ENCODE measurements around the gene PRUNE1. TPM values are rescaled to one million over a fixed set of nuclear protein-coding genes. Genes with fewer than 3 reads are reported as not detected.
A peak's percentile ranks its signal among the peaks of the same experiment; 100 is the strongest.

PRUNE1 gene, protein sequence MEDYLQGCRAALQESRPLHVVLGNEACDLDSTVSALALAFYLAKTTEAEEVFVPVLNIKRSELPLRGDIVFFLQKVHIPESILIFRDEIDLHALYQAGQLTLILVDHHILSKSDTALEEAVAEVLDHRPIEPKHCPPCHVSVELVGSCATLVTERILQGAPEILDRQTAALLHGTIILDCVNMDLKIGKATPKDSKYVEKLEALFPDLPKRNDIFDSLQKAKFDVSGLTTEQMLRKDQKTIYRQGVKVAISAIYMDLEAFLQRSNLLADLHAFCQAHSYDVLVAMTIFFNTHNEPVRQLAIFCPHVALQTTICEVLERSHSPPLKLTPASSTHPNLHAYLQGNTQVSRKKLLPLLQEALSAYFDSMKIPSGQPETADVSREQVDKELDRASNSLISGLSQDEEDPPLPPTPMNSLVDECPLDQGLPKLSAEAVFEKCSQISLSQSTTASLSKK
- total RNA-seq (10 to 100 TPM; 14.6 to 16.8 TPM), polyA plus RNA-seq (49.4 TPM)

DNA sequence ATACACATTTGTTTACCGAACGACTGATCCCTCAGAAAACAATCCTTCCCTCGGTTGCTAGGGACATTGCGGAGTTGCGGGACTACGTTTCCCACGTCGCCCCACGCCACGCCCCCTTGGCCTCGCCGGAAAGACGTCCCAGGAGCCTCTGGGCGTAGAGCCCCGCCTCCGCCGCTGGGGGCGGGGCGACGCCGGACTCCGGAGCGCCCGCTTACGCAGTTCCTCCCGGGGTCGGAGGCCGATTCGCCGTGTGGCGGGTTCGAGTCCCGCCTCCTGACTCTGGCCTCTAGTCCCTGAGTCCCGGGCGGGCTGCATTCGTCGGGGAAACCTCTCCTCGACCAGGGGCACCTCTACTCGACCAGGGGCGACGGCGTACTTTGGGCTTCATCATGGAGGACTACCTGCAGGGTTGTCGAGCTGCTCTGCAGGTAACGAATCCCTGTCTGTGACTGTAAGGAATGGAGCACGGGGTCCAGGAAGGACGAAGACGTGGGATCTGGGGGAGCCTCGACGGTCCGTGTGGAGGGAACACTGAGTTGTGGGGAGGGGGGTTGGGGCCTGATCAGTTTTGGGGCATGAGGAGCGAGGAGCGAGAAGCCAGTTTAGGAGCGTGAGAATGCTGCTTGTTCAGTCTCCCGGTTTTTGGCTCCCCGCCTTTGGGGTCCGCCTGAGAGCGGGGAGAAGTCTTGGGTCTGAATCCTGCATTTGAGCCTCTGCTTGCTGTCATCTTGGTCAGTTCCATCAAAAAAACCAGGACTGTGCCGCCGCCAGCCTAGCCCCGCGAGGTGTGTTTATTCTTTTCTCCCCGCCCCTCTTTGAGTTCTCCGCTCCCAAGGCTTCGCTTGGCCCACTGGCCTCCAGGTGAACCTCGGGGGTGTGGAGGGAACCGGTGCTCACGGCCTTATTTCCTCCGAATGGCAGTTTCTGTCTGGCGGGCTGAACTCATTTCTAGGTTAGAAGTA lies at the start of gene PRUNE1:
Gene PRUNE1, plus strand, starts transcription at position 206 of the 962 bp plus-strand sequence. Its CDS starts 184 bp downstream, at position 390.
- Histone ChIP-seq H3K4me3 (ENCODE audit: low read length) (peak within 1 kb of the TSS; percentile 69), H3K36me3 (ENCODE audit: insufficient read depth, low read length) (no peaks in the 10 kb centered on the region), H3K4me1 (ENCODE audit: insufficient read depth, low read length) (peaks cover 59% of the 10 kb centered on the region), H3K9me3 (ENCODE audit: low read length) (no peaks in the 10 kb centered on the region), H3K27me3 (ENCODE audit: insufficient read depth, low read length, poor library complexity, severe bottlenecking) (no peaks in the 10 kb centered on the region), H3K27ac (ENCODE audit: low read depth, low read length) (peak within 1 kb of the TSS; percentile 89)
- peak within 1 kb of the TSS; percentile 82 to 98 (median 93) for H3K4me3 Mint-ChIP-seq
- no peaks in the 10 kb centered on the region for H3K9me3 Mint-ChIP-seq
- no peaks in the 10 kb centered on the region for H3K27me3 Mint-ChIP-seq
- peaks cover 0 to 26% (median 1%) of the 10 kb centered on the region in 3 donors for H3K36me3 Mint-ChIP-seq
- H3K27ac Mint-ChIP-seq: peak within 1 kb of the TSS; percentile 91 to 100 (median 99)
- H3K4me1 Mint-ChIP-seq: peaks cover 61 to 86% (median 81%) of the 10 kb centered on the region in 3 donors
- DNase-seq: peak; percentile 94 to 98 (median 96)
- ChIA-PET CTCF (interaction anchor here (0.7 to 2.9 kb wide), 3 partner anchors 16 to 175 kb away, joined by 3 to 7 read pairs (median 3); partner anchors contain the start of gene TNFAIP8L2), POLR2A (interaction anchor here (0.5 to 0.6 kb wide), 2 partner anchors 49 to 84 kb away, joined by 4 read pairs; no protein-coding TSS in a partner anchor)

GRCh38 chr1:150960646-150961045 lies 47.6 kb upstream of the PRUNE1 start:
- no peaks in the 10 kb centered on the region for H3K4me1 Mint-ChIP-seq
- Histone ChIP-seq H3K36me3 (ENCODE audit: insufficient read depth, low read length) (peaks cover 40% of the 10 kb centered on the region), H3K27me3 (ENCODE audit: insufficient read depth, low read length, poor library complexity, severe bottlenecking) (no peaks in the 10 kb centered on the region), H3K4me3 (ENCODE audit: low read length) (no peak overlapping the region), H3K9me3 (ENCODE audit: low read length) (no peaks in the 10 kb centered on the region), H3K4me1 (ENCODE audit: insufficient read depth, low read length) (no peaks in the 10 kb centered on the region), H3K27ac (ENCODE audit: low read depth, low read length) (no peak overlapping the region)
- H3K4me3 Mint-ChIP-seq: no peak overlapping the region
- DNase-seq: no peak
- H3K9me3 Mint-ChIP-seq: no peaks in the 10 kb centered on the region
- peaks cover 5 to 81% (median 21%) of the 10 kb centered on the region in 3 donors for H3K36me3 Mint-ChIP-seq
- POLR2A ChIA-PET: no interaction called here
- CTCF ChIA-PET: no interaction called here
- H3K27ac Mint-ChIP-seq: peak overlapping the region in 2 of 8 donors; percentile 2 to 61
- H3K27me3 Mint-ChIP-seq: no peaks in the 10 kb centered on the region

DNA sequence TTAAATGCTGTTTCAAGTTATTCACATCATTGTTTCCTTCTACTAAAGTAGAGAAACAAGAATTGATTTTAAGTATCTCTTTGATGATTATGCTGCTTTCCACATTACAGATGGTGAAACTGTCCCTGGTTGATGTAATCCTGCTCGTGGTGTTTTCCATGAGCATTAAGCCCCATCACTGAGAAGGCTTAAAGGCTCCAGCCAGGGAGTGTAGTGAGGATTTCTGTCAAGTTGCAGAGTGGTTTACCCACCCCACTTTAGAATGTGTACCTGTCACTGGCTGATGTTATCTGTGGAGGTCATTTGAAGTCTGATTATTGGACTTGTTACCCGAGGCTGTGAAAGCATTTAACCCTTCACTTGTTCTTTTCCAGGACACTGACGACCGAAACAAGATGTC lies 46.5 kb upstream of the PRUNE1 start:
- POLR2A ChIA-PET: no interaction called here
- Histone ChIP-seq H3K4me1 (ENCODE audit: insufficient read depth, low read length) (no peaks in the 10 kb centered on the region), H3K4me3 (ENCODE audit: low read length) (no peak overlapping the region), H3K27me3 (ENCODE audit: insufficient read depth, low read length, poor library complexity, severe bottlenecking) (no peaks in the 10 kb centered on the region), H3K36me3 (ENCODE audit: insufficient read depth, low read length) (peaks cover 50% of the 10 kb centered on the region), H3K9me3 (ENCODE audit: low read length) (no peaks in the 10 kb centered on the region), H3K27ac (ENCODE audit: low read depth, low read length) (no peak overlapping the region)
- CTCF ChIA-PET: no interaction called here
- H3K36me3 Mint-ChIP-seq: peaks cover 5 to 86% (median 26%) of the 10 kb centered on the region in 3 donors
- no peaks in the 10 kb centered on the region for H3K9me3 Mint-ChIP-seq
- H3K27ac Mint-ChIP-seq: peak overlapping the region in 2 of 8 donors; percentile 55 to 73
- H3K4me3 Mint-ChIP-seq: no peak overlapping the region
- no peak for DNase-seq
- no peaks in the 10 kb centered on the region for H3K27me3 Mint-ChIP-seq
- H3K4me1 Mint-ChIP-seq: no peaks in the 10 kb centered on the region

DNA sequence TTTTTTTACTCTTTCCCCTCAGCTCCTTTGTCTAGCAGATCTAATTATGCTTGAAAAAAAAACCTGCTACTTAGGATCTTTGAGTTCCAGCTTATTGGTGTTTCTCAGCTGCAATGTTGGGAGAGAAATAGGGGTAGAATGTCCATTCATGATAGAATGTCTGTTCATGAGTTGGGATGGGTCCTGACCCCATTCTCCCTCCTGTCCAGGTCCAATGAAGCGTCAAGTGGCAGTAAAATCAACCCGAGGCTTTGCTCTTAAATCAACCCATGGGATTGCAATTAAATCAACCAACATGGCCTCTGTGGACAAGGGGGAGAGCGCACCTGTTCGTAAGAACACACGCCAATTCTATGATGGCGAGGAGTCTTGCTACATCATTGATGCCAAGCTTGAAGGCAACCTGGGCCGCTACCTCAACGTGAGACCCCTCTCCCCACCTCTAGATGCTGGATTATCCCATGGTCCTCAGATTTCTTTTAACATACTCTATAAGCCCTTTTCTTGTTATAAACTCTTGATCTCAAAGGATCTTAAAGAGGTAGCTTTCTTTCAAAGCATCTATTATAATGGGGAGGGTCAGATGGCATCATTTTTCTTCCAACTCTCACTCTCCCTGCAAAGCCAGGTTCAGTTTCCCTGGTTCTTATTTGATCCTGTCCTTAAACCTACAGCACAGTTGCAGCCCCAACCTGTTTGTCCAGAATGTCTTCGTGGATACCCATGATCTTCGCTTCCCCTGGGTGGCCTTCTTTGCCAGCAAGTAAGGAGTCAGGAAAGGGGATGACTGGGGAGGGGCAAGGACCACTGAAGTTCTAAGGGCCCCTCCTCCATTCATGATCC lies 44.7 kb upstream of the PRUNE1 start:
- no peaks in the 10 kb centered on the region for H3K27me3 Mint-ChIP-seq
- peak overlapping the region in 4 of 8 donors; percentile 43 to 83 (median 56) for H3K27ac Mint-ChIP-seq
- H3K27me3 ChIP-seq (ENCODE audit: insufficient read depth, low read length, poor library complexity, severe bottlenecking): no peaks in the 10 kb centered on the region
- no peak overlapping the region for H3K4me3 ChIP-seq (ENCODE audit: low read length)
- no peaks in the 10 kb centered on the region for H3K9me3 Mint-ChIP-seq
- H3K36me3 ChIP-seq (ENCODE audit: insufficient read depth, low read length): peaks cover 64% of the 10 kb centered on the region
- no peak for DNase-seq
- H3K4me1 Mint-ChIP-seq: peaks cover 0 to under 1% (median 0%) of the 10 kb centered on the region in 3 donors
- H3K27ac ChIP-seq (ENCODE audit: low read depth, low read length): no peak overlapping the region
- H3K9me3 ChIP-seq (ENCODE audit: low read length): no peaks in the 10 kb centered on the region
- CTCF ChIA-PET: interaction anchor here (0.7 kb wide), 1 partner anchor 10 kb away, joined by 3 read pairs; no protein-coding TSS in a partner anchor
- no peaks in the 10 kb centered on the region for H3K4me1 ChIP-seq (ENCODE audit: insufficient read depth, low read length)
- H3K36me3 Mint-ChIP-seq: peaks cover 5 to 92% (median 26%) of the 10 kb centered on the region in 3 donors
- POLR2A ChIA-PET: no interaction called here
- H3K4me3 Mint-ChIP-seq: no peak overlapping the region

GRCh38 chr1:150964164-150964489 lies 44.1 kb upstream of the PRUNE1 start:
- Histone ChIP-seq H3K4me3 (ENCODE audit: low read length) (no peak overlapping the region), H3K27me3 (ENCODE audit: insufficient read depth, low read length, poor library complexity, severe bottlenecking) (no peaks in the 10 kb centered on the region), H3K9me3 (ENCODE audit: low read length) (no peaks in the 10 kb centered on the region), H3K36me3 (ENCODE audit: insufficient read depth, low read length) (peaks cover 66% of the 10 kb centered on the region), H3K27ac (ENCODE audit: low read depth, low read length) (no peak overlapping the region), H3K4me1 (ENCODE audit: insufficient read depth, low read length) (no peaks in the 10 kb centered on the region)
- H3K4me1 Mint-ChIP-seq: peaks cover 2 to 5% (median 4%) of the 10 kb centered on the region in 3 donors
- H3K9me3 Mint-ChIP-seq: no peaks in the 10 kb centered on the region
- H3K27me3 Mint-ChIP-seq: no peaks in the 10 kb centered on the region
- peak overlapping the region in 6 of 8 donors; percentile 26 to 83 (median 52) for H3K27ac Mint-ChIP-seq
- no peak for DNase-seq
- ChIA-PET POLR2A (no interaction called here), CTCF (interaction anchor here (0.7 kb wide), 1 partner anchor 10 kb away, joined by 3 read pairs; no protein-coding TSS in a partner anchor)
- H3K4me3 Mint-ChIP-seq: no peak overlapping the region
- peaks cover 4 to 93% (median 24%) of the 10 kb centered on the region in 3 donors for H3K36me3 Mint-ChIP-seq

- Histone ChIP-seq H3K36me3 (ENCODE audit: insufficient read depth, low read length) (peaks cover 60% of the 10 kb centered on the region), H3K4me3 (ENCODE audit: low read length) (no peak overlapping the region), H3K4me1 (ENCODE audit: insufficient read depth, low read length) (peaks cover 4% of the 10 kb centered on the region), H3K27me3 (ENCODE audit: insufficient read depth, low read length, poor library complexity, severe bottlenecking) (no peaks in the 10 kb centered on the region), H3K9me3 (ENCODE audit: low read length) (no peaks in the 10 kb centered on the region), H3K27ac (ENCODE audit: low read depth, low read length) (no peak overlapping the region)
- CTCF ChIA-PET: interaction anchor here (1.1 kb wide), 1 partner anchor 13 kb away, joined by 3 read pairs; no protein-coding TSS in a partner anchor
- H3K27me3 Mint-ChIP-seq: no peaks in the 10 kb centered on the region
- no peak for DNase-seq
- no peaks in the 10 kb centered on the region for H3K9me3 Mint-ChIP-seq
- H3K4me1 Mint-ChIP-seq: peaks cover 6 to 15% (median 10%) of the 10 kb centered on the region in 3 donors
- no peak overlapping the region for H3K4me3 Mint-ChIP-seq
- peak overlapping the region in 2 of 8 donors; percentile 47 to 56 for H3K27ac Mint-ChIP-seq
- H3K36me3 Mint-ChIP-seq: peaks cover 0 to 84% (median 19%) of the 10 kb centered on the region in 3 donors
- POLR2A ChIA-PET: no interaction called here
Measured at GRCh38 chr1:150965605-150966004, 42.6 kb upstream of the PRUNE1 start.

GRCh38 chr1:150966011-150966410 lies 42.2 kb upstream of the PRUNE1 start:
- Mint-ChIP-seq H3K36me3 (peaks cover 0 to 80% (median 18%) of the 10 kb centered on the region in 3 donors), H3K4me1 (peaks cover 10 to 19% (median 14%) of the 10 kb centered on the region in 3 donors), H3K27me3 (no peaks in the 10 kb centered on the region), H3K9me3 (no peaks in the 10 kb centered on the region), H3K4me3 (no peak overlapping the region), H3K27ac (no peak overlapping the region)
- ChIA-PET POLR2A (no interaction called here), CTCF (interaction anchor here (1.1 to 5.7 kb wide), 2 partner anchors 13 to 15 kb away, joined by 3 to 19 read pairs; partner anchors contain the start of gene ANXA9)
- Histone ChIP-seq H3K36me3 (ENCODE audit: insufficient read depth, low read length) (peaks cover 56% of the 10 kb centered on the region), H3K9me3 (ENCODE audit: low read length) (no peaks in the 10 kb centered on the region), H3K27ac (ENCODE audit: low read depth, low read length) (no peak overlapping the region), H3K27me3 (ENCODE audit: insufficient read depth, low read length, poor library complexity, severe bottlenecking) (no peaks in the 10 kb centered on the region), H3K4me1 (ENCODE audit: insufficient read depth, low read length) (peaks cover 8% of the 10 kb centered on the region), H3K4me3 (ENCODE audit: low read length) (no peak overlapping the region)
- DNase-seq: no peak

Data from CD8-positive, alpha-beta memory T cell (primary cell).